GM19328 (cell line): ENCODE data around the gene SPECC1L.
"Not testable (repeated sequence)": the region's sequence is repeated elsewhere in the genome, so short reads cannot be mapped to it uniquely, and the experiment has no call there.

ENCODE experiments used
- ATAC-seq: cut with Tn5 transposase; IDR thresholded peaks from one replicate; pipeline ENCODE4 v1.9.1; 2021; ENCODE audit warnings: mild to moderate bottlenecking, moderate library complexity; ENCODE audit not compliant: unreplicated experiment

Gene SPECC1L

GRCh38 chr22:24270556-24271385 is at the start of gene SPECC1L:
Gene SPECC1L, plus strand, starts transcription at chr22:24270831. Its CDS starts 31,401 bp downstream, at chr22:24302232.
- ATAC-seq = peak; percentile 86

DNA sequence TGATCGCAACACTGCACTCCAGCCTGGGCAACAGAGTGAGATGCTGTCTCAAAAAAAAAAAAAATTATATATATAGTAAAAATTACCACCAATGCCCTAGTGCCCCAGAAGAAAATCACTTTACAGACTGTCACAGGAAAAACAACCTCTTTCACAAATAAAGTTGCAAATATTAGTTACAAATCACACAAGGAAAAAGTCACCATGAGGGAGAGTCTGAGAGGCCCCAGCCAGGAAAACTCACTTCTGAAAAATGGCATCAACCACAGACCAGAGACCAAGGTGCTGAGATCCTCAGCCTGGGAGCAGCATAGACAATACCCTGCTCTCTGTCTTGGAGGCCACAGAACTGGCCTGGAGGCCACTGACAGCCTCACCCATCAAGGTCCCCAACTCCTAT is 46.2 kb upstream of the SPECC1L start:
- no peak for ATAC-seq

GRCh38 chr22:24225044-24225601 is 45.5 kb upstream of the SPECC1L start:
- ATAC-seq = no peak

DNA sequence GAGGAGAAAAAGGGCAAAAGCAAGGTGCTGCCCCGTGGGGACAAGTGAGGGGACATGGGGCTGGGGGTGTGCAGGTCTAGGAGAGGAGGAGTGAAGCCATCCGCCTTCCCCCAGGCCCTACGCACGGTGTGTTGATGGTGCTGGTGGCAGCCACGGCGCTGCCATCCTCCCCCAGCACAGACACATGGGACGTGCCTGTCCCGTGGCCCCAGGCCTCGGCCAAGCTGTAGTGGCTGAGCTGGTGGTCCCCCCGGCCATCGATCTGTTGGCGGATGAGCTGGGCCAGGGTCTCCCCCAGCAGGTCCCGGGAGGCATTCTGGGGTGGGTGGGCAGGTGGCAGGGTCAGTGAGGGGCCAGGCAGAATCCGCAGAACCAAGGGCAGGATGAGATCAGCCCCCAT is 44.7 kb upstream of the SPECC1L start:
- no peak for ATAC-seq

- ATAC-seq = no peak
Observed at GRCh38 chr22:24230911-24231656, 39.5 kb upstream of the SPECC1L start.

DNA sequence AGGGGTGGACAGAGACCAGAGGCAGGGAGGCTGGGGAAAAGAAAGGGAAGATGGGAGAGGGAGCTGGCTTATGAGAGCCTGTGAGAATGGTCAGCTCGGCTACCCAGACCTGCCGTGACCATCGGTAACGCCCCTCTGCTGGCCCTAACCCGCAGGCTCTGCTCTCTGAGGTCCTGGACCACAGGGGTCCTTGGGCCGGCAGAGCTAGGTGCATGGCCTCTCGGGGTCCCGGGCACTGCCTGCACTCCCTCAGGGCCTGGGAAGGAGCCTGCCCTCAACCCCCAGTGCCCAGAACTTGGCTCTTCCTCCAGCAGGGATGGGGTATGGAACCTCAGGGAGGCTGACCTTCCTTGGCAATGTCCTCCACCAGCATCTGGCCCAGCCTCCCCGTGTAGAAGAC is 38.9 kb upstream of the SPECC1L start:
- no peak for ATAC-seq

DNA sequence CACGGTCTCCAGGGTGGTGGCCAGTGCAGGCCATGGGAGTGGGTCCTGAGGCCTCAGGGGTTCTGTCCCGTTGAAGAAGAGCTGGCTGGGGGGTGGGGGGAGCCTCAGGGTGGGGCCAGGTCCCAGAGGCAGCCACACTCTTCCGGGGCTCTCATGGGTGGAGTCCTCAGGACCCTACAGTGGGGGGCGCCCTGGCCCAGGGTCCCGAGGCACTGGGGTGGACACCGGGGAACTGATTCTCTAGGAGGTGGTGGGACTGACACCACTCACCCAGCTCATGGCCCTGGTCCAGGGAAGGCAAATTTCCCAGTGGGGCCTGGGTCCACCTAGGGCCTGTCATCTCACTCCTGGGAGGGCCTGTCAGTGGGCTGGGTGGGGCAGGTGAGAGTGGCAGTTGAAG is 38.5 kb upstream of the SPECC1L start:
- ATAC-seq = no peak

DNA sequence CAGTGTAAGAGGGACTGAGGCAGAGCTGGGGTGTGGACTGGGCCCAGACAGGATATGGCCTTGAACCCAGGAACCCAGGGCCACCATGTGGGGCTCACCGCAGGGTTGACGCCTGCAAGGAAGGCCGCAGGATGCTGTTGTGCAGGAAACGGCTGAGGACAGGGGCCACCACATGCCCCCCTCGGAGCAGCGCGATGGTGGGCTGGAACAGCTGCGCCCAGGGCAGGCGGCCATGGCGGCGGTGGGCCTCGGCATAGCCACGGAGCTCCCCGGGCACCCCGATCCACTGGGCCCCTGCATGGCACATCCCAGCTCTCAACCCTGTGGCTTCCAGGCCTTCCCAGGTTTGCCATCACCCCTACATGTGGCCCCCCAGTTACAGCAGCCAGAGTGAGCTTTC is 37.9 kb upstream of the SPECC1L start:
- ATAC-seq = no peak

GRCh38 chr22:24233235-24233634 is 37.4 kb upstream of the SPECC1L start:
- ATAC-seq = no peak

DNA sequence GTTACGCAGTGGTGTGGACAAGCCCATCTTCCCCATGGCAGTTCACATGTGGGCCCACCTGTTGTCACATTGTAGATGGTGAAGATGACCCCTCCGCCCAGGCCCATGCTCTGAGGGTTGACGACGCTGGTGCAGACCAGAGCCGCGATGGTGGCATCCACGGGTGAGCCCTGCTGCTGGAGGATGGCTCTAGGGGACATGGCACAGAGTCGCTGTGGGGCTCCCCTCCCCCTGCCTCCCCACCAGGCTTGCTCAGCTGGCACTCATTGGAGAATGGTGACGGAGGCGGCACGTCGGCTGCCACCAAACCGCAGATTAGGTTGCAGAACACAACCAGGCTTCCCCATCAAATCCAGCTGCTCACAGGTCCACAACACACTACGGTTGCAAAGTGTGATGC is 36.8 kb upstream of the SPECC1L start:
- ATAC-seq = no peak

DNA sequence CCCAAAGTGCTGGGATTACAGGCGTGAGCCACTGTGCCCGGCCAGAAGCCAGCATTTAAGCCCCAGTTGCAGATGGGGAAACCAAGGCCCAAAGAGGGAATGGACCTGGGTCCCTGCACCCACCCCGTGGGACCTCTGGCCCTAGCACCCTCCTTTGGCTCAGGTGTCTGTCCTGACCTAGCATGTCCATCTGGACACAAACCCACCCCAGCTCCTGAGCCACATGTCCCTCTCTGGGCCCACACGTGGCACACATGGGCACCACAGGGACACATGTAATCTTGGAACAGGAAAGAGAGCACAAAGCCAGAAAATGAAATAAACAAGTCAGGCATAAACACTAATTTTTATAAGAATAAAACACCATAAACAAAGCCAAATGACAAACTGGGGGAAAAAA is 35.3 kb upstream of the SPECC1L start:
- ATAC-seq = no peak

- ATAC-seq = no peak
Observed at GRCh38 chr22:24236656-24237055, 34.0 kb upstream of the SPECC1L start.

GRCh38 chr22:24238101-24238694 is 32.4 kb upstream of the SPECC1L start:
- not testable (repeated sequence) for ATAC-seq

GRCh38 chr22:24240381-24240780 is 30.2 kb upstream of the SPECC1L start:
- ATAC-seq = no peak

DNA sequence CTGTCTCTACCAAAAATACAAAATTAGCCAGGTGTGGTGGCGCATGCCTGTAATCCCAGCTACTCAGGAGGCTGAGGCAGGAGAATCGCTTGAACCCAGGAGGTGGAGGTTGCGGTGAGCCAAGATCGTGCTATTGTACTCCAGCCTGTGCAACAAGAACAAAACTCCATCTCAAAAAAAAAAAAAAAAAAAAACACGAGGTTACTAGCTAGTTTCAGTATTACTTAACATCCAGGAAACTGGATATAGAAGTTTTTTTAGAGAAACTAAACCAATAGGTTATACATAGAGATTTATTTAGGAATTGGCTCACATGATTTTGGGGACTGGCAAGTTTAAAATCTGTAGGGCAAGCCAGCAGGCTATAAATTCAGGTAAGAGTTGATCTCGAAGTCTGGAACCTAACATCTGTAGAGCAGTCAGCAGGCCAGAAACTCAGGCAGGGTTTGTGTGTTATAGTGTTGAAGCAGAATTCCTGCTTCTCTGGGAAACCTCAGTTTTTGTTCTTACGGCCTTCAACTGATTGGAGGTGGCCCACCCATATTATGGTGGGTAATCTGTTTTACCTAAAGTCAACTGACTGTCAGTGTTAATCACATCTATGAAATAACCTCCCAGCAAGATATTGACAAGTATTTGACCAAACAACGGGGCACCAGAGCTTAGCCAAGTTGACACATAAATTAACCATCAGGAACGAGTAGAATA is 29.5 kb upstream of the SPECC1L start:
- not testable (repeated sequence) for ATAC-seq

- not testable (repeated sequence) for ATAC-seq
Observed at GRCh38 chr22:24243417-24243816, 27.2 kb upstream of the SPECC1L start.

- no peak for ATAC-seq
Observed at GRCh38 chr22:24244144-24244787, 26.4 kb upstream of the SPECC1L start.

- not testable (repeated sequence) for ATAC-seq
Observed at GRCh38 chr22:24245030-24245431, 25.6 kb upstream of the SPECC1L start, which contains the start of gene GGT5. Gene GGT5, minus strand, starts transcription at chr22:24245082. Its CDS starts 357 bp downstream, at chr22:24244725.

DNA sequence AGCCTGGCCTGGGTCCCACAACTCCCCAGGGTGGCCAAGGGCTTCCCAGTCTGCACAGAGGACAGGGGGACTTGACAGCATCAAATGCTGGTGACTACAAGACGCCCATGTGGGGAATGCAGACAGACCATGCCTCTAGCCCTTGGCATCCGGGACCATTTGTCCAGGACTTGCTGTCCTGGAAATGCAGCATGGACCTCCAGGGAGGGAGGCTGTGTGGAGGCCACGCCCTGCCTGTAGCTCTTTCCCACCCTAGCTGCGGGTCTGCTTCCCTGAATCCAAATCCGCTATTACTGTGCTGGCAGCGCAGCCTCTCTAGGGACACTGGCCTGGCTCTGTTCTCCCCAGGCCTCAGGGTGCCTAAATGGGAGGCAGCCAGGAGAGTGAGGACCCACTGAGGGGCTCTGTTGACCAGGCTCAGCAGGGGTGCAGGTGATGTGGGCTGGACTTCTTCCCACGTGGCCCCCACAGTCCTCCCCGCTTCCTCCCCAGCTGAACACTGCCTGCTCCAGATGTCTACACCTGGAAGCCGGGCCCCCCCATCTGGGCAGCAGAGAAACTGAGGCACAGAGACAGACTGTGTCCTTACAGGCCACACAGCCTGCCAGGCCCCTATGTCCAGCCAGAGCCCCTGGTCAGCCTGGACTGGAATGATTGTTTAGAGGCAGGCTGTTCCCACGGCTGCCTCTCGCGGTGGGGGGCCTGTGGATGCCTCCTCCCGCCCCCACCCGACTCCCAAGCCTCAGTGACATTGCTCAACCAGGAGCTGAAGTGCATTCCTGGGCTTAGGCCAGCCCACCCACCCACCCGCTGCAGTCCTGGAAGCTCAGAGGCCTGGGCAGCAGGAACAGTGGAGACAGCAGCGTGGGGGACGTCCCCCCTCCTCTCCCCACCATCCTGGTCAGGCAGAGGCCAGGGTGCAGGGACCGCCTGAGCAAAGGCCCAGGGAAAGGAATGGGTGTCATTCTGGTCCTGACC is 24.8 kb upstream of the SPECC1L start:
- ATAC-seq = not testable (repeated sequence)
